NOMO-1 (cell line): ENCODE measurements around the gene KMT2D.

ENCODE experiments used
- DNase-seq, 2 experiments: peaks; one replicate each; lab custom pipeline; 2025; ENCODE audit not compliant: unreplicated experiment in 2 of 2; lab: John Stamatoyannopoulos, UW

KMT2D gene

GRCh38 chr12:49037111-49037946 lies 23.3 kb downstream of the KMT2D start:
- DNase-seq, result no peak

- DNase-seq, result no peak
Measured at GRCh38 chr12:49036029-49036428, 24.6 kb downstream of the KMT2D start.

- DNase-seq, result no peak
Measured at GRCh38 chr12:49034286-49034622, 26.3 kb downstream of the KMT2D start.

GRCh38 chr12:49033611-49034285 lies 26.8 kb downstream of the KMT2D start:
- DNase-seq, result no peak

GRCh38 chr12:49032679-49033447 lies 27.7 kb downstream of the KMT2D start:
- no peak for DNase-seq

GRCh38 chr12:49032276-49032675 lies 28.3 kb downstream of the KMT2D start:
- no peak for DNase-seq

- no peak for DNase-seq
Measured at GRCh38 chr12:49031573-49032161, 28.9 kb downstream of the KMT2D start.

GRCh38 chr12:49030714-49031572 lies 29.7 kb downstream of the KMT2D start:
- DNase-seq, result no peak

- no peak for DNase-seq
Measured at GRCh38 chr12:49030119-49030518, 30.5 kb downstream of the KMT2D start.

GRCh38 chr12:49028666-49029275 lies 31.8 kb downstream of the KMT2D start:
- no peak for DNase-seq

- DNase-seq, result no peak
Measured at GRCh38 chr12:49027846-49028555, 32.6 kb downstream of the KMT2D start.

- DNase-seq, result no peak
Measured at GRCh38 chr12:49026678-49027480, 33.7 kb downstream of the KMT2D start.

- DNase-seq, result no peak
Measured at GRCh38 chr12:49026101-49026500, 34.5 kb downstream of the KMT2D start.

GRCh38 chr12:49025463-49025862 lies 35.1 kb downstream of the KMT2D start:
- no peak for DNase-seq

GRCh38 chr12:49024543-49024942 lies 36.1 kb downstream of the KMT2D start:
- no peak for DNase-seq

GRCh38 chr12:49023812-49024211 lies 36.8 kb downstream of the KMT2D start:
- no peak for DNase-seq

GRCh38 chr12:49022558-49023178 lies 37.9 kb downstream of the KMT2D start:
- DNase-seq, result no peak
